Mucosa of descending colon (tissue), 3 donors: ENCODE measurements around the gene PPP1R26. TPM values are rescaled to one million over a fixed set of nuclear protein-coding genes. Genes with fewer than 3 reads are reported as not detected.

Source experiments
- ATAC-seq: fragments of 200-7000 bp; cut with Tn5 transposase; one replicate; pipeline ENCODE4 v1.9.1; 2020; ENCODE audit warnings: mild to moderate bottlenecking, moderate library complexity
- DNase-seq, 3 donors: peaks; one replicate each; pipeline ENCODE4 v3.0.0-alpha.2; 2020
- H3K36me3 ChIP-seq: fragments of 200-600 bp; one replicate; pipeline ENCODE4 v1.8.0; 2021; ENCODE audit warnings: low read depth, mild to moderate bottlenecking
- H3K4me1 ChIP-seq: fragments of 200-600 bp; one replicate; pipeline ENCODE4 v1.8.0; 2021; ENCODE audit warnings: low read depth, mild to moderate bottlenecking
- H3K4me3 ChIP-seq: fragments of 200-600 bp; one replicate; pipeline ENCODE4 v1.8.0; 2021; ENCODE audit warnings: mild to moderate bottlenecking
- H3K9me3 ChIP-seq: fragments of 200-600 bp; one replicate; pipeline ENCODE4 v1.8.0; 2021; ENCODE audit warnings: mild to moderate bottlenecking
- CTCF ChIP-seq: fragments of 200-600 bp; IDR thresholded peaks from one replicate; pipeline ENCODE4 v1.8.0; 2022; ENCODE audit warnings: antibody characterized with exemption, mild to moderate bottlenecking
- intact Hi-C, 2 donors: fragments of 100-400 bp; cut with DNase I in 1 of 2; cut with micrococcal nuclease in 1 of 2; formaldehyde crosslinking; loops; one replicate each; pipeline versions ENCODE4 v1.11.0 to v1.11.1; 2022; cut with DNase I, micrococcal nuclease
- total RNA-seq, 3 donors: library from RNA; stranded (reverse); fragmentation: NEBNext Ultra II Directional in 2 of 3; extraction: Animal tissue kit (Norgen Biotek cat#: 25700) in 2 of 3; gene quantifications; one replicate each; pipeline versions ENCODE4 v1.2.1 to v1.2.4, GENCODE V29; 2021 to 2023
- donor health status: DM: no; HTN: no; CAD: no; lungs with moderate emphysema.
- donor health status: DM: no; HTN: no; CAD: no.
- donor health status: DM: no; HTN: yes; CAD: no.

Gene PPP1R26
- total RNA-seq, 3 donors from 2014 or later = 16.4 to 24.5 (median 21.5) TPM

- ATAC-seq (no peak), DNase-seq (no peak)
- Histone ChIP-seq H3K9me3 (no peaks in the 10 kb centered on the region), H3K4me3 (no peak overlapping the region), H3K36me3 (no peaks in the 10 kb centered on the region), H3K4me1 (no peaks in the 10 kb centered on the region)
- intact Hi-C loops = no loop called here
- TF ChIP-seq CTCF = no peak
Observed at GRCh38 chr9:135461936-135462335, 17.6 kb upstream of the PPP1R26 start.

DNA sequence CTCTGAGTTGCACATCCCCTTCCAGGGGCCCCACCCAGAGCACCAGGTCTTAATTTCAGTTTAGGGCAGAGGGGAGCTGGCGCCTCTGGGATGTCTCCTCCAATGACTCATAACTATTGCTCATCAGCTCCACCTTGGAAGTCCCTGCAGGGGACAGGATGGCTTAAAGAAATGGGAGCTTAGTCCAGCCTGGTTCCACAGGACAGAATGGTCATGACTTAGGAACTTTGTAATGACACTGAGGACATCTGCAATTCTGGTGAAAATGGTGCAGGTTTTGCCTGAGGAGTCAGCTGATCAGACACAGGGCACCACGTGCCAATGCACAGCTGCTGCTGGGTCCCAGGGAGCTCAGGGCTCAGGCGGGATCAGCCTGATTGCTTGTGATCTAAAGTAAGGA, 16.4 kb upstream of the PPP1R26 start:
- no peaks in the 10 kb centered on the region for H3K9me3 ChIP-seq
- DNase-seq (no peak), ATAC-seq (no peak)
- H3K4me1 ChIP-seq = no peaks in the 10 kb centered on the region
- no peak overlapping the region for H3K4me3 ChIP-seq
- no peak for TF ChIP-seq CTCF
- H3K36me3 ChIP-seq = no peaks in the 10 kb centered on the region
- intact Hi-C loops = no loop called here

GRCh38 chr9:135464181-135464580, 15.4 kb upstream of the PPP1R26 start:
- no peaks in the 10 kb centered on the region for H3K4me1 ChIP-seq
- DNase-seq = no peak
- no peak overlapping the region for H3K4me3 ChIP-seq
- H3K9me3 ChIP-seq = no peaks in the 10 kb centered on the region
- no peak for ATAC-seq
- intact Hi-C loops = no loop called here
- TF ChIP-seq CTCF = no peak
- no peaks in the 10 kb centered on the region for H3K36me3 ChIP-seq

DNA sequence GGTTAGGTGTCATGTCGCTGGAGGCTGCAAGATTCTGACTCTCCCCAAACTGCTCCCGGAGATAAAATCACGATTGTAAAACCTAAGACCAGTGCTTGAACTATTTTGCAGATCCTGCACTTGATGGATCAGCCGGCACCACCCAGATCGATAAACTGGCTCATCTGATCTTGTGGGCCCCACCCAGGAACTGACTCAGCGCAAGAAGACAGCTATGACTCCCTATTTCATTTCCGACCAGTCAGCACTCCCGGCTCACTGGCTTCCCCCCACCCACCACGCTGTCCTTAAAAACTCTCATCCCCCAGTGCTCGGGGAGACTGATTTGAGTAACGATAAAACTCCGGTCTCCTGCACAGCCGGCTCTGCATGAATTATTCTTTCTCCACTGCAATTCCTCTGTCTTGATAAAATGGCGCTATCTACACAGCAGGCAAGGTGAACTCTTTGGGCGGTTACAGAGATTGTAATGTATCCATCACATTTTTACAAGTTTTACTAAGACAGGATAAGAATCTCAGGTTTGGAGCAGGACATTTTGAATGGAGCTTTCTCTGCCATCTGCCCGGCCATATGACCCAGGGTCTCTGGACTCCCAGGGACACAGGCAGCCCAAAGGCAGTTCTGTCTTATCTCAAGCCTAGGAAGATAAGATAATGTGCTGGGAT, 10.6 kb upstream of the PPP1R26 start:
- TF ChIP-seq CTCF = no peak
- Histone ChIP-seq H3K4me3 (no peak overlapping the region), H3K4me1 (no peaks in the 10 kb centered on the region), H3K9me3 (no peaks in the 10 kb centered on the region), H3K36me3 (no peaks in the 10 kb centered on the region)
- intact Hi-C loops = no loop called here
- DNase-seq = no peak
- ATAC-seq = no peak

DNA sequence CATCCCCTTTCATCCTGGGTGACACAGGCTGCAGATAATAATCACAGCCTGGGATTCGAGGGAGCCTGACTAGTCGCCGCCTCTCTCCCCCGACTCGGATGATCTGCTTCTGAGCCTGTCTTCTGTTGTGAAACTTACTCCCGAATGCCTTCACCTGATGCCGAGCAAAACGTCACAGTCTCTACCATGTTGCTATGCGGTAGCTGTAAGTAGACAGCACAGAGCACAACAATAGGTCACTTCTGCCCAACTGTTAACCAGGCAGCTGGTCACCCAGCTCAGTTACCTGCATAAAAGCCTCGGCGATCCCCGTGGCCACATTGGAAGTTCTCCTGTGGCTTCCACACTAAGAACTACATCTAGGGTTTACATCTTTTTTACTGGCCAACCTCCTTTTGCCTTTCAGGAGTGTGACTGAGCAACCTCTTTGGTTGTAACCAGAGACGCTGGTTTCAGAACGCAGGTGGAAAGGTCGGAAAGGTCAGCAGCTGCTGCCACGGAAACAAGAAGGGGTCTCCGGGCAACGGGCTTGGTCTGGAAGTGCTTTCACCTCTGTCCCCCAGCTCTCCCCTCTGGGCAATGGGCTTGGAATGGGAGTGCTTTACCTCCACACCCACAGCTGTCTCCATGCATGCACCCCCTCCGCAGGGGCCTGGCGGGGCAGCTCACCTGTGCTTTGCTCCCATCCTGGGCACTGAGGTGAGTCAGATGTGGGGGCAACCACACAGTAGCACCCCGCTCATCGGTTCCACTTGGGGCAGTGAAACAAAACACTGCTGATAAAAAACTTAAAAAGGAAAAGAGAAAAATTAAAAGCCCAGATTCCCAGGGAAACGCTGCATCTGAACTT, 7.6 kb upstream of the PPP1R26 start:
- no peak for ATAC-seq
- no peak overlapping the region for H3K4me3 ChIP-seq
- no peak for TF ChIP-seq CTCF
- H3K4me1 ChIP-seq = no peaks in the 10 kb centered on the region
- intact Hi-C loops = no loop called here
- no peak for DNase-seq
- no peaks in the 10 kb centered on the region for H3K9me3 ChIP-seq
- no peaks in the 10 kb centered on the region for H3K36me3 ChIP-seq
